ENCODE results near the gene DCTD.

The DCTD gene

DNA sequence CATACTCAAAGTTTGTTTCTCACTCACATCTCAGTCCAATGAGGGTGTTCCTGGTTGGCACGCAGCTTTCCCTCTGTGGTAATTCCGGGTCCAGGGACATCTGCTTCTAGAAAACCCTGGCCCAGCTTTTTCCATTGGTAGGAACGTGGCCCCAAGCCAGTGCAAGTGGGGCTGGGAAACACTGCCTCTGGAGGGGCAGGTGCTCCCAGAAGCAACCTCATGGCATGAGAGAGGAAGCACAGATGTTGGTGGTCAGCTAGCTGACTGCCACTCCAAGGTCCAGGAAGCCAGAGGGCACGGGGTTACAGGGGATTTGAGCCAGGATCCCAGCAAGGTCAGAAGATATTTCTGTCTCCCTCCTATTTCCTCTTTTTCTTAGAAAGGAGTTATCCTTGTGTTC, 47.5 kb downstream of the DCTD start:
- no peak for DNase-seq

DNA sequence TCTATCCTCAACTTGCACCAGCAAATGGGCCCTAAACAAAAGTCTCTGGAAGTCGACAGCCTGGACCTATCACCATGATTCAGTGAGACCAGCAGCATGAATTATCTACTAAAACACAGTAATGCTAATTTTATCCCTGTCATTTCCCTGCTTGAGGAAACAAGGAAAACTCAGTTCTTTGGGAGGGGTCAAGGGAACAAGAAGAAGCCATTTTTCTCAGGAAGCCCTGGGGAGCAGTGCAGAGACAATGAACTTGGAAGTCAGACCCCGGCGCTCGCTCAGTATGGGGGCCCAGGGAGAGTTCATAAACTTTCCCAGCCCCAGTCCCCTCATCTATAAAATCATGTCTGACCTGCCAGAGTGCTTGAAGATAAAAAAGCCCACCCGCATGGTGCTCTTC, 50.4 kb downstream of the DCTD start:
- no peak for DNase-seq

DNA sequence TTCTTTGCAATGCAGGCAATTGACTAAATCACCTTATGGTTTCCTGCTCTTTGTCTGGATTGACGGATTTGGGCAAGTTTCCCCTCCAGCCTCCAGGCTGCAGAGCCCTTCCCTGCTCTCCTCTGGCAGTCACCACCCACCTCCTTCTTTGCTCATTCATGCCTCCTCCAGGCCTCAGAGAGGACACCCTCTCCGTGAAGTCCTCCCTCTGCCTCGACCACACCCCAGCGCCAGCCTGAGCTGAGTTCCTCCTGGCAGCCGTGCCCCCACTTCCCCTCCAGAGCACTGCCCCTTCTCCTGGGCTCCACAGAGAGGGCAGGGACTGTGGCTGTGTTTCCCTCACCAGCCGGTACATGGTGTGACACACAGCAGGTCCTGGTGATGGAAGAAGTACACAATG, 53.7 kb downstream of the DCTD start:
- peak; percentile 76 for DNase-seq

DNA sequence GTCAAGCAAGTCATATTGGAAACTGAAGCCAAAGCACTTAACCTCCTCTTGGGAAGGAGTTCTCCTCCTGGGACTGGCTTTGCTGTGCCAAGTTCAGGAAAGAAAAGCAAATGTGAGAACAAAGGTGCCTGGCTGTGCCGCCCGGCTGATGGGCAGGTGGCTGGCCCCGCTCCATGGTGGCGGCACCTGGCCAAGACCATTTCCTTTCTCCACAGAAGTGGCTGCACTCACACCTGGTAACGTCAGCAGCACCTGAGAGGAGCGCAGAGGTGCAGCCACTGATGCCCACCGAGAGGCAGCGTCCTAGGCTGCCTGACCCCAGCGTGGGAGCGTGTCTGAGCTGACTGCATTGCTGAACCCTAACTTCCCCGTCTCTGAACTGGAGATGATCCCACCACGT, 54.3 kb downstream of the DCTD start:
- DNase-seq: peak; percentile 92

DNA sequence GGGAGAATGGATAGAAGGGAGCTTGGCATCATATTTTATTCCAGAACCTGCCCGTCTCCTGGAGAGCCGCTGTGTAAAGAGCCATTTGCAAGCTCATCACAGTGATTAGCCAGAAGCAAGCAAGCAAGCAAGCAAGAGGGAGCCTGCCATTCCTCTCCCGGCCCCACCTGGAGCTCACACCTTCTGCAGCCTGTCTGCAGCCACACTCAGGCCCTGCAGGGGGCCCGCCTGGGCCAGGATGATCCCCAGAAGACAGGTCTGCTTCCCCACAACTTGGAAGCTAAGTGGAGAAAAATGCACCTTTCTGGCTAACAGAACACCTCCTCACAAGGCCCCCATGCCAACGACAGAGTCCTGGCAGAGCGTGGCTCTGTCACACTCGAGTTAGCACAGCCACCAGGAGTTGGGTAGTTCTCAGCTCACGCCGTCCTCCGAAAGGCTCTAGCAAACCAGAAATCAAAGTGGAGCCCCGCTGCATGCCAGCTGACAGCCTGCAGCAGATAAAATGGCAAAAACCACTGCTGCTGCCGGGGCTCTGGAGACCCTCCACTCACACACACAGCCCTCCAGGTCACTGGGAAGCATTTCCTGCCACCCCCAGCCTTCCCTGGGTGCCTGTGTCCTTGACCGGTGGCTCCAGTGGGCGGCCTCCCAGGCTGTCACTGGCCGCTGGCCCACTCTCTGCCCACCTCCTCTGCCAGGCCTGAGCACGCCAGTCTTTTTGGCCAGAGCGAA, 54.9 kb downstream of the DCTD start:
- peak; percentile 84 for DNase-seq

DNA sequence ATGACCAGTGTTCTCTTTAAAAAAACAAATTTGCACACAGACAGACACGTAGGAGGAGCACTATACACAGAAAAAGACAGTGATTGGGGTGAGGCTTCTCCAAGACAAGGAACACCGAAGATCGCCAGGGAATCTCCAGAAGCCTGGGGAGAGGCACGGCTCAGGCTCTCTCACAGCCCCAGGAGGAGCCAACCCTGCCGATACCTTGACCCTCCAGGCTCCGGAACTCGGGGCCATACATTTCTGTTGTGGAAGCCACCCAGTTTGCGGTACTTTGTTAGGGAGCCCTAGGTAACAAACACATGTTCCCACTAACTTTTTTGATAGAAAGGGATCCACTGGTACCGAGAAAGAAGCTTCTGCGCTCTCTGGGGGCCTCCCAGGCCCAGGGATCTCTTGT, 55.8 kb downstream of the DCTD start:
- DNase-seq: no peak

DNA sequence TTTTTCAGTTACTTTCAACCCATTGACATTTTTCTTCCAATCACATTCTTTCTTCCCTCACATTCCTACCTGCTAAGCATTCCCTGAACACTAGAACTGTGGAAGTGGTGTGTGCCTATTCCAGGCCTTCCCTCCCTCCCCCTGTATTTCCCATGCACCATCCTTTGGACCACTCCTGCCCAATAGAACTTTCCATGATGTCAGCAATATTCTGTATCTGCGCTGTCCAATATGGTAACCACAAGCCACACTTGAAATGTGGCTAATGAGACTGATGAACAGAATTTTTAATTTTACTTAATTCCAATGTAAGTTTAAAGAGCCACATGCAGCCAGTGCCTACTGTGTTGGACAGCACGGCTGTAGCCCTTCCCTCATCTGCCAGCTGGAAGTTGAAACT, 57.5 kb downstream of the DCTD start:
- no peak for DNase-seq

DNA sequence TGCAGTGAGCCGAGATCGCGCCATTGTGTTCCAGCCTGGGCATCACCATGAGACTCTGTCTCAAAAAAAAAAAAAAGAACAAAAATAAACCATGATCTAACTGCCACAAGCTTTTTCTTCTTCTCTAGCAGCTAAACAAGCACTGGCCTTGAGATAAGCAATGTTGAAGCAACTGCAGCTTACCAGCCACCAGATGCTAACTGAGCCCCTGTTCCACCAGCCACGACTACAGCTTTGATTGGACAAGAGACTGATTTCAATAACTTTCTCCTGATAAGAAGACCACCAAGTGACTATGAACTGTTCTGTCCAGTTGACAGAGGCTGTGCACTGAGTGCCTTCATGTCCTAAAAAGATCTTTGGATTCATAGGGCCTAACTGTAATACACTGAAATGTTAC, 58.5 kb downstream of the DCTD start:
- DNase-seq: no peak

DNA sequence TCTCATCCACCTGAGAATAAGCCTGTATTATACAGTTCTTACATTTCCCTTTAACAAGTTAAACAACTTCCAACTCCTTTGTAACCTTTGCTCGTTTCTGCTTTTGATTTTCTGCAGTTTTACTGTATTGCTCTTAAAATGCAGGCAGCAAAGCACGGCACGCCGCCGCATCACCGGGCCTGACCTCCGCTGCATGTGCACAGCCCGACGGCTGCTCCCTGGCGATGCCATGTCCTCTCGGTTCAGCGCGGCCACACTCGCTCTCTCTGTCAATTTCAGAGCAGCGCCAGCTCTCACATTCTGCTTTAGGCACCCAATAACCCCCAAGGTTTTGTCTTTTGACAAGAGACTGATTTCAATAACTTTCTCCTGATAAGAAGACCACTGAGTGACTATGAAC, 60.3 kb downstream of the DCTD start:
- DNase-seq: no peak

DNA sequence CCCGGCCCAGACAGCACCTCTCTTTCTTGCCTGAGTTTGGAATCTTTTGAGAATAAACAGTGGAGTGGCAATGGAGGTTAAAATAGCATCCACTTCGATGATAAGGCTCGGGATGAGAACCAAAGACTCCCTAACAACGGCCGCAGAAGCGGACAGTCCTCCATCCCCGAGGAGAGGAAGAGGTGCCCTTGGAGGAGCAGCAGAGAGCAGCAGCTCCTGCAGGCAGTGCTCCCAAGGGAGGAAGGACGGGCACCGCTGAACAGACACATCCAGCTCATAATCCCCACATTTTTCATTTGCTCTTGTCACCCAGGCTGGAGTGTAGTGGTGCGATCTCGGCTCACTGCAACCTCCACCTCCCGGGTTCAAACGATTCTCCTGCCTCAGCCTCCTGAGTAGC, 61.3 kb downstream of the DCTD start:
- no peak for DNase-seq

DNA sequence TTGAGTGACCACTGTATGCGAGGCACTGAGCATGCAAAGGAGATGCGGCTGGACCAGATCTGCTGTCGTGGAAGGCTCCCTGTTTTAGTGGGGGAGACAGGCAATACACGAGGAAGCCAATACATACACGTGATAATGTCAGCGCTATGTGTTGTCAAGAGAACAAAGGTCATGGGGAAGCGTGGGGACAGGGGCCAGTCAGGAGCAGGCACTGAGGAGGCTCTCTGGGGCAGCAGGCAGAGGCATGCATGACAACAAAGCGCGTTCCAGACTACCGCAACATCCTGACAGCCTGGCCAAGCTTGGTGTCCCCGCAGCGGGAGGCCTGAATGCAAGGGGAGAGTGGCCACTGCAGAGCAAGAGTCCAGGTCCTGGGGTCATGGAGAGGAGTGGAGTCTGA, 61.9 kb downstream of the DCTD start:
- no peak for DNase-seq

DNA sequence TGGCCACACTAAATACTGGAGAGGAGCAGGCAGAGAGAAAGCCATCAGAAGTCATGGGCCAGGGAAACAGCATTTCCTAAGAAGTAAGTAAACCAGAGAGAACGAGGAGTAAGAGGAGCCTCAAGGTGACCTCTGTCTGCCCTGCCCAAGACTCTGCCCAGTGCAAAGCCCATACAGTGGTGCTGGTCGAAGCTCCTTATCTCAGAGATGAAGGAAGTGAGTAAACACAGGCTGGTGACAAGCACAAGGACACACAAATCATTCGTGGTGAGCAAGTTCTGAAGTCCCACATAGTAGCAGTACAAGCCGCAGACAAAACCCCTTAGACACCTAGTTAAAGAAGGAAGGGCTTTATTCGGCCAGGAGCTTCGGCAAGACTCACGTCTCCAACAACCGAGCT, 62.7 kb downstream of the DCTD start:
- no peak for DNase-seq

DNA sequence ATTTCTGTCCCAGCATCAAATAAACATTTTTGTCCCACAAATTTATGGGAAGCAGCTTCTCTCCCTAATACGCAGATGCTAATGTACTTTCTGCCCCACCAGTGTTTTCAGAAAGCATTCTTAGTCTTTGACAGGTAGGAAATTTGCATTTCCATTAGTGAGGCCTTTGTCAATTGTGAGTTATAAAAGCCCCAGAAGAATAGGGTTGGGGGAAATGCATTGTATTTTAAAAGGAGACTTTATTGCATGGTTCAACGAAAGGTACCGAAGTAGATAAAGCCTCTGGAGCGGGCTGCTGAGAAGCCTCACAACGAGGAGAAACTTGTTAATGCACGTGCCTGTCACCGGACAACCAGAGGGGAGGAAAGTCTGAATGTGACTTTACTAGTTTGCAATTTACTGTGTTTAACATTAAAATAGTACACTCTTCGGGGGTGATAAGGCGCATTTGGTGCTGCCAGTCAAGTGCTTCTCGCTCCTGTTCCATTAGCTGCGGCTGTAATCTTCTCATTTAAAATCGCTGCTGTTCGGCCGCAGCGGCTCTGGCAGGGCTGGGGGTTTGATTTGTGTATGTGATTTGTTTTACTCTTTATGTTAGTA, 63.4 kb downstream of the DCTD start:
- no peak for DNase-seq

DNA sequence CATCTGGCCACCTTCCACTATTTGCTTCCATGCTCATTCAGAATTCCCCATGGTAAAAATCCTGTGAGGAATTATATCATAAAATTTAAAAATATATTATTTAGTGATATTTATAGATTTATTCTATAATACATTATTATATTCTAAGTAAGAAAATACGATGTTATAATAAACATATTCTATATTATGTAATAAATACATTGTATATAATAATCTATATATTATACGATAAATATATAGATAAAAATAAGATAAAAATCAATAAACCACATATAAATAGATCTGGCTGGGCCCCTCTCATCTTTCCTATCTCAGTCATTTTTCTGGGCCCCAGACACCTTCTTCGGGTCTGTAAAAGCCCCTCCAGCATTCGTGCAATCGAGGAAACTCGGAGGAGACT, 68.5 kb downstream of the DCTD start:
- DNase-seq: no peak

DNA sequence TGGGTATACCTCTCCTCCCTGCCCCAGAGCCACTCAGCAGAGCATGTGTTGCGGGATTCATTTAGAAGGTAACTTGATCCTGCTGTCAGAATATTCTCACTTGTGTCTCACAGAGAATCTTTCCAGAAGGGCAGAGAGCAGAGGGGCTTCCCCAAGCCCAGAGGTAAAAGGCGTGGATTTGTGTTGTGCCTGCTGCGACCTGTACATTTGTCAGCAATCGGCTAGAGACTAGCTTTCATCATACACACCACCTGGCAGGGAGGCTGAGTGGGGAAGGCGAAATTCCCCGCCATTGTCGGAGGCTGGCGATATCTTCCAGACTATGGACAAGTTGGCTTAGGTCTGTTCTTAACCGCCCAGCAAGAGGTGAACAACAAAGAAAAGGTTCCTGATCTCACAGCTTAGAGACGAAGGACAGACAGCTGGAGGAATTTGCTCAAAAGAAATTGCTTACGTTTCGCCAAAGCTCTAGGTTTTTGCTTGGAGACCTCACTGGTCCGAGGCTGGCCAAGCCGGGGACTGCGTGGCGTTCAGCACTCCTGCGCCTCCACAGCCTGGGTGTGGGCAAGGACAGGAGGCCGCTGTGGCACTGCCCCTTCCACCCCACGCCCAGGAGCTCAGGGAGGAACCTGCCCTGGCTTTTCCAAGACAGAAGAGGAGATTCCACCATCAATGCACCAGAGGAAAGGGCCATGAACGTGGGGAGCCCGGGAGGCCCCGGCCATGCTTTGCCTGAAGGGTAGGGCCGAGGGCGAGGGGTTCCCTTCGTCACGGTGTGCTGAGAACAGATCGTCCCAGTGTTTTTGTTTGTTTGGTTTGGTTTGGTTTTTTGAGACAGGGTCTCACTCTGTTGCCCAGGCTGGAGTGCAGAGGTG, 69.4 kb downstream of the DCTD start:
- no peak for DNase-seq

DNA sequence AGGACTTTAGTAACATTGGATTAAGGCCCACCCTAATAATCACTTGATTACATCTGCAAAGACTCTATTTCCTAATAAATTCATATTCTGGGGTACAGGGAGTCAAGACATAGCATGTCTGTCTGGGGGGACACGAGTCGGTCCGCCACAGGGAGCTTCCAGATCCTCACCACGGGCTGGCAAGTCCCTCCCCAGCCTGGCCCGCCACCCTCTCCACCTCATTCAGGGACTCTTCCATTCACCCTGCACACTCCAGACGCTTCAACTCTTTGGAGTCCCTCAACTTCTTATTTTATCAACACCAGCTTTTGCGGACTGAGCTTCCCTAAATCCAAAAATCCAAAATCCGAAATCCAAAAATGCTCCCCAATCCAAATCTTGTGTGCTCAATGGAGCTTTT, 71.2 kb downstream of the DCTD start:
- DNase-seq: no peak

DNA sequence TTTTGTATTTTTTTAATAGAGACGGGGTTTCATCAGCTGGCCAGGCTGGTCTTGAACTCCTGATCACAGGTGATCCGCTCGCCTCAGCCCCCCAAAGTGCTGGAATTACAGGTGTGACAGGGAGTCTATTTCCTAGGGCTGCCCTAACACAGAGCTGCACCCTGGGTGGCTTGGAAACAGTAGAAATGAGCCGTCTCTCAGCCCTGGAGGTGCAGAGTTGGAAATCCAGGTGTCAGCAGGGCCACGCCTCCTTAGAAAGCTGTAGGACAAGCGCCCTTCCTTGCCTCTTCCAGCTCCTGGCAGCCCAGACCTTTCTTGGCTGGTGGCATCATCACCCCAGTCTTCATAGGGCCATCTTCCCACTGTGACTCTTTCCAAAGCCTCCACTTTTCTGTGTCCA, 71.6 kb downstream of the DCTD start:
- DNase-seq: no peak

DNA sequence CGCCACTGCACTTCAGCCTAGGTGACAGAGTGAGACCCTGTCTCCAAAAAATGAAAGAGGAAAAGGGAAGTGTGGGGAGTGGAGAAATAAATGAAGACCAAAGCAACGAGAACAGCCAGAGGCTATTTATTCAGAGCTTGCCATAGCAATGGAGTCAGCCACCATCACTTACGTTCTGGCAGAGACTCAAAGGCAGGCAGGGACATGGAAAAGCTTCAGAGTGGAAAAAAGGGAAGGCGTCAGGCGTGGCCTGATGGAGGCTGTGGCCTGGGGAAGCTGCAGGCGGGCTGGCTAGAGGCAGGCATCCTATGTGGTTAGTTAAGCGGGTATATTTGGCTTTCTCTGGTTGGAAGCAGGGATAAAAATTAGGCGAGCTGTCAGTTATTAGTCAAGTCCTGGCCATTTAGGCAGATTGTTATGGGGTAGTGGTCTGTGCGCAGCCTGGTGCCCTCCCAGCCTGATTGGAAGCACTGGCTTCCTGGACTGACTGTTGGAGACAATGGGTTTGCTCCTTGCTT, 73.3 kb downstream of the DCTD start:
- DNase-seq: peak; percentile 82

DNA sequence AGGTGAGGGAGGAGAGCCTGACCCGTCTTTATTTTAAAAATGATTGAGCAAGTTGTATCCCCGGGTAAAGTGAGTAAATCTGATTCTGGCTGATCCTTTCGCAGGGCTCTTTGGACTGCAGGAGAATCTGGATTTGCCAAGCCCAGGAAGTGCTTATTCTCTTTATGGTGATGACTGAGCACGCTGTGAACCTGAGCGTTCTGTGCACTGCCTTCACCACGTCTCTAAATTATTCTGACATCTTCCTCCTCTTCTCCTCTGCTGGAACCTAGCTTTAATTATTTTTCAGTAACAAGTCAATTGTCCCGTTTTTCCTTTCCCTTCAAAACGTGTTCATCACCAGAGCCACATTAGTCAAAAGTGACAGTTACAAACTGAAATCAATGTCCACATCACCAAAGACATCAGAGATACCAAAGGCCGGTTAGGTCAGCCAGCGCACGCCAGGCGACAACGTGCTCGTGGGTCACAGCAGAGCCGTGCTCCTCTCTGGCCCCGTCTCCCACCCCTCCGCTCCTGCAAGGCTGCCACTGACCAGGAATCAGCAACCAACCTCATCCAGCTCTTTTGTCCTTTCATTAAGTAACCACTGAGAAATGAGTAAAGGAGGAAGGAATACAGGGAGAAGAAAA, 74.3 kb downstream of the DCTD start:
- DNase-seq: no peak

DNA sequence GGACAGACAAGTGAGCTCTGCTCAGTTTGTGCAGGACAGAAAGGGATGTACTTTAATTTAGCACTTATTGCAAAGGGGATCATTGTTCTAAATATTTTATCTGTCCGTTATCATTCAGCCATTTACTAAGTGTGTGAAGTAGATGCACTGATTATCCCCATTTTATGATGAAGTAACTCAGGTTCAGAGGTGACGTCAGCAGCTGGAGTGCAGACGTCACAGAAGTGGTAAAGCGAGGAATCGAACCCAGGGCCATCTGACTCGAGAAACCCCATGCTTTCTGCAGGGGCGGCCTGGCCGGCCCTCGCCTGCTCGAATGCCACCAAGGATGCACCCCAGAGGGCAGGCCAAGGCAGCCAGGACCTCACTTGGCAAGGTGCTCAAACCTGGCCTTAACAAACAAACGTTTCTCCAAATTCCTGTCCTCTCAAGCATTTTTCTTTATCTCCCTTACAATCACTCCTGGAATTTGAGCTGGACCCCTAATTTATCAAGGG, 75.0 kb downstream of the DCTD start:
- DNase-seq: no peak

DNA sequence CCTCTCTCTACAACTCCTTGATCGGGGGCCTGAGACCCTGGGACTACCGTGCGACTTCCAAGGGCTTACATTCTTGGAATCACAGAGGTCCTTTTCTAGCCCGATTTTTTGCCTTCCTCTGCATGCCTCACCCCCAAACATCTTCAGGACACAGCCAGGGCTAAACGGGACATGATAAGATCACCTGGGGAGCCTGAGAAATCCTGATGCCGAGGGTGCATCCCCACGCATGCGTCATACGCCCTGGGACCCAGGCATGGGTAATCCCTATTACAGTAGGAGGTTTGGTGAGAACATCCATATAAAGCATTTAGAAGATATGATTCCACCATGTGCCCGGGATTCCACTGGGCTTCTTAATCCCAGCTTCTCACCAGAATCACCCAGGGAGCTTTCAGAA, 77.1 kb downstream of the DCTD start:
- no peak for DNase-seq
